ENCODE results near the gene NFATC3. TPM values are rescaled to one million over a fixed set of nuclear protein-coding genes. Genes with fewer than 3 reads are reported as not detected.

The NFATC3 gene
- total RNA-seq, 2 experiments from 2014 or later: 84.8 to 94.4 TPM

GRCh38 chr16:68214726-68215125, 129.6 kb downstream of the NFATC3 start:
- Mint-ChIP-seq H3K27ac (peak overlapping the region; percentile 79), H3K9me3 (no peaks in the 10 kb centered on the region), H3K4me3 (no peak overlapping the region), H3K27me3 (no peaks in the 10 kb centered on the region), H3K4me1 (ENCODE audit: low read depth) (peaks cover 50% of the 10 kb centered on the region), H3K36me3 (ENCODE audit: low read depth) (peaks cover 54% of the 10 kb centered on the region)
- DNase-seq (no peak), ATAC-seq (ENCODE audit: poor library complexity) (no peak)
- Histone ChIP-seq H3K9me3 (ENCODE audit: control insufficient read depth in 1 of 2, insufficient read depth in 1 of 2, low read length in 2 of 2) (no peaks in the 10 kb centered on the region), H3K4me1 (ENCODE audit: insufficient read depth, low read length) (peaks cover 20% of the 10 kb centered on the region), H3K27me3 (ENCODE audit: control insufficient read depth in 1 of 2, insufficient read depth in 2 of 2, low read length in 2 of 2) (no peaks in the 10 kb centered on the region), H3K4me3 (ENCODE audit: low read length) (no peak overlapping the region), H3K36me3 (ENCODE audit: insufficient read depth, low read length) (peaks cover 29% of the 10 kb centered on the region), H3K27ac (ENCODE audit: low read depth in 1 of 2, low read length in 2 of 2) (peak overlapping the region in 1 of 2 donors; percentile 21)
- ChIA-PET CTCF (no interaction called here), POLR2A (interaction anchor here (0.7 to 0.8 kb wide), 2 partner anchors 9 to 12 kb away, joined by 3 read pairs; no protein-coding TSS in a partner anchor)
- intact Hi-C loops (cut with DNase I, micrococcal nuclease): no loop called here
- no peak for TF ChIP-seq CTCF (IDR thresholded peaks at IDR 0.05)

- ATAC-seq (ENCODE audit: poor library complexity) (no peak), DNase-seq (no peak)
- H3K36me3 ChIP-seq (ENCODE audit: insufficient read depth, low read length): peaks cover 35% of the 10 kb centered on the region
- no peak overlapping the region for H3K27ac ChIP-seq (ENCODE audit: low read depth in 1 of 2, low read length in 2 of 2)
- no peak for TF ChIP-seq CTCF (IDR thresholded peaks at IDR 0.05)
- peaks cover 15% of the 10 kb centered on the region for H3K4me1 ChIP-seq (ENCODE audit: insufficient read depth, low read length)
- Mint-ChIP-seq H3K9me3 (no peaks in the 10 kb centered on the region), H3K27me3 (no peaks in the 10 kb centered on the region), H3K4me3 (no peak overlapping the region), H3K27ac (peak overlapping the region; percentile 79), H3K4me1 (ENCODE audit: low read depth) (peaks cover 47% of the 10 kb centered on the region), H3K36me3 (ENCODE audit: low read depth) (peaks cover 58% of the 10 kb centered on the region)
- no peak overlapping the region for H3K4me3 ChIP-seq (ENCODE audit: low read length)
- H3K9me3 ChIP-seq (ENCODE audit: control insufficient read depth in 1 of 2, insufficient read depth in 1 of 2, low read length in 2 of 2): no peaks in the 10 kb centered on the region
- ChIA-PET POLR2A (interaction anchor here (0.7 kb wide), 1 partner anchor 8 kb away, joined by 3 read pairs; no protein-coding TSS in a partner anchor), CTCF (no interaction called here)
- no peaks in the 10 kb centered on the region for H3K27me3 ChIP-seq (ENCODE audit: control insufficient read depth in 1 of 2, insufficient read depth in 2 of 2, low read length in 2 of 2)
- intact Hi-C loops (cut with DNase I, micrococcal nuclease): no loop called here
Observed at GRCh38 chr16:68215302-68215701, 130.1 kb downstream of the NFATC3 start.

GRCh38 chr16:68216240-68216639, 131.1 kb downstream of the NFATC3 start:
- Mint-ChIP-seq H3K27ac (peak overlapping the region; percentile 79), H3K9me3 (no peaks in the 10 kb centered on the region), H3K36me3 (ENCODE audit: low read depth) (peaks cover 55% of the 10 kb centered on the region), H3K4me1 (ENCODE audit: low read depth) (peaks cover 40% of the 10 kb centered on the region), H3K4me3 (no peak overlapping the region), H3K27me3 (no peaks in the 10 kb centered on the region)
- no peak overlapping the region for H3K27ac ChIP-seq (ENCODE audit: low read depth in 1 of 2, low read length in 2 of 2)
- H3K27me3 ChIP-seq (ENCODE audit: control insufficient read depth in 1 of 2, insufficient read depth in 2 of 2, low read length in 2 of 2): no peaks in the 10 kb centered on the region
- ATAC-seq (ENCODE audit: poor library complexity): no peak
- peaks cover 43% of the 10 kb centered on the region for H3K36me3 ChIP-seq (ENCODE audit: insufficient read depth, low read length)
- CTCF ChIA-PET: interaction anchor here (1.6 to 2.3 kb wide), 2 partner anchors 11 to 122 kb away, joined by 5 to 7 read pairs; no protein-coding TSS in a partner anchor
- DNase-seq: no peak
- H3K4me3 ChIP-seq (ENCODE audit: low read length): no peak overlapping the region
- POLR2A ChIA-PET: no interaction called here
- peaks cover 6% of the 10 kb centered on the region for H3K4me1 ChIP-seq (ENCODE audit: insufficient read depth, low read length)
- intact Hi-C loops (cut with DNase I, micrococcal nuclease): no loop called here
- no peak for TF ChIP-seq CTCF (IDR thresholded peaks at IDR 0.05)
- H3K9me3 ChIP-seq (ENCODE audit: control insufficient read depth in 1 of 2, insufficient read depth in 1 of 2, low read length in 2 of 2): no peaks in the 10 kb centered on the region
